ENCODE measurements around the gene FBLL1.
A peak's percentile ranks its signal among the peaks of the same experiment; 100 is the strongest.
"Not testable (repeated sequence)": the region's sequence is repeated elsewhere in the genome, so short reads cannot be mapped to it uniquely, and the experiment has no call there.

The FBLL1 gene

DNA sequence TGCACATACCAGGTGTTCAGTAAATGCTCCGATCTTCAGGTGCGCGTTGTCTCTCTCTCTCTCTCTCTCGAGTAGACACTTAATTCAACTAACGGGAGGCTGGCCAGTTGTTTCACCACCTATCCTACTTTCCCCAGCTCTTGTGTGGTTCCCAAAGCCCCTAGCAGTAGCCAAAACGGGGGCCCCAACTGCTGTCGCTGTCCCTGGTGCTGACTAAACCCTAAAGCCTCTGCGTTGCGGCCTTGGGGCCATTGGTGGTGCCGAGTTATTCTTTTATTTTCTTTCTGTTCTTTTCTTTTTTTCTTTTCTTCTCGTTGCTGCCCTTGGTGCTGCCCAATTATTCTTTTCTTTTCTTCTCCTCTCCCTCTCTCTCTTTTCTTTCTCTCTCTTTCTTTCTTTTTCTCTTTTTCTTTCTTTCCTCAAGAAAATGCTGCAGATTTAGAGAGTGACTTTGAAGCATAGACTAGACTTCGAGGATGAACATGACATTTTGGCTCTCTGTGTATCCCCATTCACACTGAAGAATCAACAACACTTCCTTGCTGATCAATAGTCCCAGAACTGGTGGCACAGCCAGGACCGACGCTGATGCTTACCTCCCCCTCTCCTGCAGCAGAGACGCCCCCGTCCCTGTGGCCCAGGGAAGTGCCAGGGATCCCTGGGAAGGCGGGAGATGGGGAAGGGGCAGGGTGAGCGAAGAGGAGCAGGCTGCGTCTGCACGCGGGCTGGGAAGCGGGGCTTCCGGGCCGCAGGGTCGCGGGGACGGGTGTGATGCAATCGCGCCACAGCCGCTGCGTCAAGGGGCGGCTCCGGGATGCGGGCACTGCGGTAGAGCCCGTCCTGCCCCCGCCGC lies at the start of gene FBLL1:
Gene FBLL1 (plus strand): TSS at position 785 of the 853 bp plus-strand sequence. CDS start 200 bp downstream, outside the sequence.
- peak; percentile 2 for DNase-seq

DNA sequence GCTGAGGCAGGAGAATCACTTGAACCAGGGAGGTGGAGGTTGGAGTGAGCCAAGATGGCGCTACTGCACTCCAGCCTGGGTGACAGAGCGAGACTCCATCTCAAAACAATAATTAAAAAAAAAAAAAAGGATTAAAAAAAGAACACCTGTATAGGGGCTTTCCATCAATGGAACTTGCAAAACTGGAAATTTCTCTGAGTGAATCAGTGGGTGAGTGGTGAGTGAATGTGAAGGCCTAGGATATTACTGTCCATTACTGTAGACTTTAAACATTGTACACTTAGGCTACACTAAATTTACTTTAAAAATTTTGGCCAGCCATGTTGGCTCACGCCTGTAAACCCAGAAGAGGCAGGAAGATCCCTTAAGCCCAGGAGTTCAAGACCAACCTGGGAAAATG lies 48.5 kb upstream of the FBLL1 start:
- DNase-seq, result no peak

DNA sequence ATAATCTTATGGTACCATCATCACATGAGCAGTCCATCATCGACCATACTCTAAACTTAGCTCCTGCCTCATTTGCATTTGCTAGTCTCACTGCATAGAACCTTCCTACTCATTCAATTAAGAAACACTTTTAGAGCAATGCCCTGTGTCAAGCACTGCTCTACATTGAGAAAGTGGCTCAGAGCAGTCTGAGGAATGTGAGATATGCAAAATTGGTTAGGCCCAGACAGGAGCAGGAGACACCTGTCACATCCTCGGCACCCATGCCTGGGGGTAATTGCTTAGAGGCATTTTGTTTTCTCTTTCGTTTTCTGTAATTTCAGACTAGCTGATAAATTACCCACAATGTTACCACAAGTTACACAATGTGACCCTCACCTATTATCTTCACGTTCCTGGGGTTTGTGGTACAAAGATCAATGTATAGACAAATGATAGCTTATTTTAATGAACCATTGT lies 47.7 kb upstream of the FBLL1 start:
- no peak for DNase-seq

DNA sequence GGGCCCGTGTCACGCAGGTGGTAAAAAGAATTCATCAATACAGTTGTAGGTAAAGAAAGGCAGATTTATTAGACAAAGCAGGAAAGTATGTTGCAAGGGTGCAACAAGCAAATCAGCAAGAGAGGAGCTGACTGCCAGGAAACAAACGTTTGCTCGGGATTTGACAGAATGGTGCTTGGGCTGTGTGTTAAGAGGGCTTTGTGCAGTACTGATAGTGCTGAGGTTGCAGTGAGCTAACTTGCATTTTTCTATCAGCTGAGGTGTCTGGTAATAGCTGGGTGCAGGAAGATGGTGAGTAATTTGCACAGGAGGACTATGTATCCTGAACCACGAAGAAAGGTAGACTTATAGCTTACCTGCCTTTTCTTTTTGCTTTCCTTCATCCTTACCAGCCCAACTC lies 46.7 kb upstream of the FBLL1 start:
- no peak for DNase-seq

DNA sequence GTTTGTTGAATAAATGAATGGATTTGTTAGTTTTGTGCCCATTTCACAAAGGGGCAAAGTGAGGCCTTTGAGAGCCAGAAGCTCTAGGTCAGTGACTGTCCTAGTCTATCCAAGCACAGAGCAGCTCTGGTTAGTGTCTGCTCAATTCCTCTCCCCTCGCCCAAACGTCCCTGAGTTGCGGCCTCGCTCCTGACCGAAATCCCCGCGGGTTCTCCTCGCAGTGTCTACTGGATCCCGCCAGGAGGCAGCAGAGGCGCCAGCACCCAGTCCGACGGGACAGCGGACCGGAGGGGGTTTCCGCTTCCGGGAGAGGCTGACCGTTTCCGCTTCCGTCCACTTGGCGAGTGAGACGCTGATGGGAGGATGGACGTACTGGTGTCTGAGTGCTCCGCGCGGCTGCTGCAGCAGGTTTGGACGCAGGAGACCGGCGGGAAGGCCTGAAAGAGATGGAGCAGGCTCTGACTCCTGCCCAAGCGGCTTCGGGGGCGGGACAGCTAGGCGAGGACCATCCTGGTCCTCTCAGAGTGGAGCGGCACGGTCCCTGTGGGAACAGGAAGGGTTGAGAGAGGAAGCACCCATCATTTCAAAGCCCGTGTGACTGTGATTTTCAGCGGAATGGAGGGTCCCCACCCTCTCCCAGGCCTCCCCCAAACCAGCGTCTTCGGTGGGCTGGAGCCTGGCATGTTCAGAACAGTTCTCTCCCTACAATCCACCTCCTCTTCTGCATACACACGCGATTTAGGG lies 42.8 kb upstream of the FBLL1 start, which contains the start of gene RARS1:
Gene RARS1 (plus strand): TSS at position 336 of the 744 bp plus-strand sequence. CDS start 28 bp downstream, at position 364.
- DNase-seq, result peak; percentile 86

DNA sequence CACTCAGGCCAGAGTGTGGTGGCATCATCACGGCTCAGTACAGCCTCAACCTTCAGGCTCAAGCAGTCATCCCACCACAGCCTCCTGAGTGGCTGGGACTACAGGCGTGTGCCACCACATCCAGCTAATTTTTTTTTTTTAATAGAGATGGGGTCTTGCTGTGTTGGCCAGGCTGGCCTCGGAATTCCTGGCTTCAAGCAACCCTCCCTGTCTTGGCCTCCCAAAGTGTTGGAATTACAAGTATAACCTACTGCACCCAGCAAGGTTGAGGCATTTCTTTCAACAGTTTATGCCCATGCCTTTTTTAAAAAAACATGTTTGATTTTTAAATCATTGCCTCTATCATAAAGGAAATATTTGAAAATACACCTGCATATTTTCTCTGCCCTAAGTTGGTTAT lies 40.0 kb upstream of the FBLL1 start:
- DNase-seq, result no peak

DNA sequence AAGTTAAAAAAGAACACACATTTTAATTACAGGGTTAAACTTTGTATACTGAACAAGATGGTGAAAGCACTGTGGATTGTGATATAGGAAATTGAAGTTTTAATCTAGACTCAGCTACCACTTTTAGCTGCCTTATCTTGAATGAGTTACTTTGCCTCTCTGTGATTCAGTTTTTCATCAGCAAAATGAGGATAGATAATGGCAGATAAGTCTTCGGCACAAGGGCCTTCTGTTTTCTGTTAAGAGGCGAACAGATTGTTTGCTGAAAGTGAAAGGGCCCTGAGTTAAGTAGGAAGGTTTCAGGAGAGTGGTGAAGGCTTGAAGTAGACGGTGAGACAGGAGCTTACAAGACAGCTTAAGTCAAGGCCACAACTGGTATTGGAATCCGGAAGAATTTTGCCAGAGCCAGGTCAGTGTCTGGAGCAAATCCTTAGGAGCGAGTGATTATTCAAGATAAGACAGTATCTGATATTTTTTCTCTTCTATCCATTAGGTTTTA lies 35.0 kb upstream of the FBLL1 start:
- no peak for DNase-seq

DNA sequence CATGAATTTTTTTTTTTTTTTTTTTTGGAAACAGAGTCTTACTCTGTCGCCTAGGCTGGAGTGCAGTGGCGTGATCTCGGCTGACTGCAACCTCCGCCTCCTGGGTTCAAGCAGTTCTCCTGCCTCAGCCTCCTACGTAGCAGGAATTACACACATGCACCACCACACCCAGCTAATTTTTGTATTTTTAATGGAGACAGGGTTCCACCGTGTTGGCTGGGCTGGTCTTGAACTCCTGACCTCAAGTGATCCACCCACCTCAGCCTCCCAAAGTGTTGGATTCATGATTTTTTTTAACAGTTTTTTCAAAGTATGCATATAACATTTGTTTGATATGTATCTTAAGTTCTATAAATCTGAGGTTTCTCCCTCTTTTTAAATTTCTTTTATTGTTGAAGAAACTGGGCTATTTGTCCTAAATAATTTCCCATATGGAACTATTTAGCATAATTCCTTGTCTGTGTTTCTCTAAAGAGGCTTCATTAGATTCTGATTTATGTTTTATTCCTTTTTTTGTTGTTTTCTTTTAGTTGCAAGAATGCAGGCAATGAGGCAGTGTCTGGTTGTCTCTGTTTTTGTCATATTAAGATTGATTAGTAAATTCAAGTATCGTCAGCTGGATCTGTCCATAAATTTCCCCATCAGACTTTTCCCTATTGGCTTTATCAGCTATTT lies 26.4 kb upstream of the FBLL1 start:
- no peak for DNase-seq

DNA sequence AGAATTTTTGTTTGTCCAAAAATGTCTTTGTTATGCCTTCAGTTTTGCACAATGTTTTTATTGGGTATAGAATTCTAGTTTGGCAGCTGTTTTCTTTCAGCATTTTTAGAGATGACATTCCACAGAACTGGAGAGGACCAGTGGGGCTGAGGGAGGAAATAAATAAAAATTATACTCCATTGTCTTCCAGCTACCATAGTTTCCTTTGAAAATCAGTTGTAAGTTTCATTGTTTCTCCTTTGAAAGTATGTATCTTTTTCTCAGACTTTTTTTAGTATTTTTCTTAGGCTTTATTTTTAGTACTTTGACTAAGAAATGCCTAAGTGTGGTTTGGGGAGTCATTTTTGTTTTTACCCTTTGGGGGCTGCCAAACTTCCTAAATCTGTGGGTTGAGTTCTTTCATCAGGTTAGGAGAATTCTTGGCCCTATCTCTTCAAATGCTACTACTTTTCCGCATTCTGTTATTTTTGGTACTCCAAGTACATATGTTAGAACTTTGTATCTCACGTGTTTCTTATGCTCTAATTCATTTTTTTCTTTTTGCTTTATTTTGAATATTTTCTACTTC lies 15.2 kb upstream of the FBLL1 start:
- no peak for DNase-seq

DNA sequence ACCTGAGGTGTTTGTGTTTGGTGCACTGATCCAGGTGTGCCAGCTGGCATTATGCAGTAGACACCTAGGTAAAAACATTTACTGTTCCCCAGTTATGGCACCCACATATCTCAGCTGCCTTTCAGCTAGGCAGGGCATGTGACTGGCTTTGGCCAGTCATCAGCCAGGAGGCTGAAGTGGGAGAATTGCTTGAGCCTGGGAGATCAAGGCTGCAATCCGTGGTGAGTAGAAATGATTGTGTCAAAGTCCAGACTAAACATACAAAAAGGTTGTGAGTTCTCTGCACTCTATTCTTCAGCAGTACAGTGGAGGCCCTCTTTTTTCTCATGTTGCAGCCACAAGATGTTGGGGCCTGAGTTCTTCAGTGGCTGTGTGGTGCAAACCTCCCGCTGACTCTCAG lies 3.2 kb upstream of the FBLL1 start:
- DNase-seq, result no peak

DNA sequence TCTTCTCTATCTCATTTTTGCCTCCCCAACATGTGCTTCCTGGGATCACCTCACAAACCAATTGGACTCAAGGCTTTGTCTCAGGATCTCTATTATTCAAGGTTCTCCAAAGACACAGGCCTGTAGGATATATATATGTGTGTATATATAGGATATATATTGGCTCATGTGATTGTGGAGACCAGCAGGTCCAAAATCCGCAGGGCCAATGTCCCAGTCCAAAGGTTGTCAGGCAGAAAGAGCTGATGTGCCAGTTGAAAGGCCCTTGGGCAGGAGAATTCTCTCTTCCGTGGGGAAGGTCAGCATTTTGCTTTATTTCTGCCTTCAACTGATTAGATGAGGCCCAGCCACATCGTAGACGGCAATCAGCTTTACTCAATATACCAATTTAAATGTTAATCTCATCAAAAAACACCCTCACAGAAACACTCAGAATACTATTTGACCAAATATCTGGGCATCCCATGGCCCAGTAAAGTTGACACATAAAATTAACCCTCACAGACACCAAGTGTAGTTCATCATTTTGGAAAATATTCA lies 1.3 kb upstream of the FBLL1 start:
- no peak for DNase-seq

DNA sequence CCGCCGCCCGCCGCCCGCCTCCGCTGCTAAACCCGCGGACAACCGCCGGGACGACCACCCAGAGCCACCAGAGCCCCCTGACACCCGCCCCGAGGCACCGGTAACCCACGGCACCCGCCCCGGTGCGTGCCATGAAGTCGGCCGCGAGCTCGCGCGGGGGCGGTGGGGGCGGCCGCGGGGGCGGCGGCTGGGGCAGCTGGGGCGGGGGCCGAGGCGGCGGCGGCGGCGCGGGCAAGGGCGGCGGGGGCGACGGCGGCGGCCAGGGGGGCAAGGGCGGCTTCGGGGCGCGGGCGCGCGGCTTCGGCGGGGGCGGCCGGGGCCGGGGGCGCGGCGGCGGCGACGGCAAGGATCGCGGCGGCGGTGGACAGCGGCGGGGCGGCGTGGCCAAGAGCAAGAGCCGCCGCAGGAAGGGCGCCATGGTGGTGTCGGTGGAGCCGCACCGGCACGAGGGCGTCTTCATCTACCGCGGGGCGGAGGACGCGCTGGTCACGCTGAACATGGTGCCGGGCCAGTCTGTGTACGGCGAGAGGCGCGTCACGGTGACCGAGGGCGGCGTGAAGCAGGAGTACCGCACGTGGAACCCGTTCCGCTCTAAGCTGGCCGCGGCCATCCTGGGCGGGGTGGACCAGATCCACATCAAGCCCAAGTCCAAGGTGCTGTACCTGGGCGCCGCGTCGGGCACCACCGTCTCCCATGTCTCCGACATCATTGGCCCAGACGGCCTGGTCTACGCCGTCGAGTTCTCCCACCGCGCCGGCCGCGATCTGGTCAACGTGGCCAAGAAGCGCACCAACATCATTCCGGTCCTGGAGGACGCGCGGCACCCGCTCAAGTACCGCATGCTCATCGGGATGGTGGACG lies 499 bp downstream of the FBLL1 start:
- DNase-seq, result no peak

DNA sequence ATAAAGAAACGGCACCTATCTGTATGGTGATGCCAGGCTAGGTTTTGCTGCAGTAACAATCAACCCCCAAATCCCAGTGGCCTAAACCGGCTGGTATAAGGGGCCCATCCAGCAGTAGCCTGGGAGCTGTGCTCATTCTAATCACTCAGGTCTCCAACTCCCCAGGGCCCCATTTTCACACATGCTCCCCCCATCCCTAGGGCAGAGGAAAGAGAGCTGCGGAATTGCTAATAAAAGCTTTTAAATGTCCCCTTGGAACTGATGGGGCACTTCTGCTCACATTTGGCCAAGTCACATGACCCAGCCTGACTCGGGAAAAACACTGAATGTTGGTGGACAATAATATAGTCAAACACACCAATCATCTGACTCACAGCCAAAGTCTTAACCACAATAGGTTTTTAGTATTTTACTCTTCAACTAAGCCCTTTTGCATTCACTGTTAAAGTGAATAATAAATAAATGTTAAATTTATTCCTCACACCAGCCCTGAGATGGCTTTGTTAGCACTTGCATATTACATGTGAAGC lies 1.6 kb downstream of the FBLL1 start:
- DNase-seq, result no peak

DNA sequence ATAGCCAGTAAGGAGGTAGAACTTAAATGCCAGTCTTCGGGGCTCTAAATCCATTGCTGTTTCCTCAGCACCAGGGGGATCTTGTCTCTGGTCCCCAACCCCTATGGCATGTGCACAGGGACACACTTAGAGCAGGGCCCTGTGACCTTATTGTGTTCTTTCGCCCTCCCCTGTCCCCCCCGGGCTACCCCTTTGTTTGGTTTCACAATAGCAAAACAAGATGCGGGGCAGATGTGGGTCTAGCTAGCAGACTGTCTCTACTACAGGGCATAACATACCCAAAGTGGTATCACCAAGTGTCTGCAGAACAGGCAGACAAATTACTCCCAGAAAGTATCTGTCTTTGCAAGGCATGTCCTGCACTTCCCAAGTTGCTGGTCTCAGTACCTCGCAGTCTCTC lies 2.1 kb downstream of the FBLL1 start:
- no peak for DNase-seq

DNA sequence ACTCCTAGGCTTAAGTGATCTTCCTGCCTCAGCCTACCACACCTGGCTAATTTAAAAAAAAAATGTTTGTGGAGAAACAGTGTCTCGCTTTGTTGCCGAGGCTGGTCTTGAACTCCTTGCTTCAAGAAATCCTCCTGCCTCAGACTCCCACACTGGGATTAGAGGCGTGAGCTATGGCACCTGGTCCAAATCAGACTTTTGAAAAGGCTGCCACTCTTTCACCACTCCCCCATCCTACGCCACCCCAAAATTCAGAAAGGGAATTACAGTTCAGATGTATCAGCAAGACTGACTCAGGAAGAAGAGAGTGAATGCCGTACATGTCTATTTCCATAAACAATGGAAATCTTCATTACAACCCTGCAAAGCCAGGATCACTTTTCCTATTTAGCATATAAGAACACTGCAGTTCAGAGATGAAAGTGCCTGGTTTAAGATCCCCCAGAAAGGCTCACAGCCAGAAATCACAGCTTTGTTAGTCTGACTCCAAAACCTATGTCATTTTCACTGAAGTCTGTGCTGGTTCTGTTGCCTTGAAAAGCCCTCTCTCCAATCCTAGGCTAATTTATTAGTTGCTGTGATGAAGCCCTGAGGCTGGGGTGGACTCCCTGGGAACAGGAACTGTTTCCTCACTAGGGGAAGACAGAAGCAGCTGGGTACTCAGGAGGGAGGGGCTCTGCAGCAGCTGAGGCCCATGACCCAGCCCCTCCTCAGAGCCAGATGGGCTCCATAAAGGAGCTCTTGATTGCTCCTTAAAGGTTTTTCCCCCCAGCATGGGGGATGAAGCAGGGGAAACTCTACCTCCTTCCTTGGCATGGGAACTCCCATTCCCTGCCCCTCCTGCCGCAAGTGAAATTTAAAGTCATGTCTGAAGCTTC lies 3.1 kb downstream of the FBLL1 start:
- no peak for DNase-seq

DNA sequence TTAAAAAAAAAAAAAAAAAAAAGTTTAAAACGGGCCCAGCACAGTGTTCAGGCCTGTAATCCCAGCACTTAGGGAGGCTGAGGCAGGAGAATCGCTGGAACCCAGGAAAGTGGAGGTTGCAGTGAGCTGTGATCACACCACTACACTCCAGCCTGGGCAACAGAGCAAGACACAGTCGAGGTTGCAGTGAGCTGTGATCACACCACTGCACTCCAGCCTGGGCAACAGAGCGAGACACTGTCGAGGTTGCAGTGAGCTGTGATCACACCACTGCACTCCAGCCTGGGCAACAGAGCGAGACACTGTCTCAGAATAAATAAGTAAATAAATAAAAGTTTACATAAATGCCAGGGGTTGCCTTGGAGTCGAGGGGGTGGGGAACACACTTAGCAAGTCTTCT lies 5.2 kb downstream of the FBLL1 start:
- DNase-seq, result not testable (repeated sequence)

DNA sequence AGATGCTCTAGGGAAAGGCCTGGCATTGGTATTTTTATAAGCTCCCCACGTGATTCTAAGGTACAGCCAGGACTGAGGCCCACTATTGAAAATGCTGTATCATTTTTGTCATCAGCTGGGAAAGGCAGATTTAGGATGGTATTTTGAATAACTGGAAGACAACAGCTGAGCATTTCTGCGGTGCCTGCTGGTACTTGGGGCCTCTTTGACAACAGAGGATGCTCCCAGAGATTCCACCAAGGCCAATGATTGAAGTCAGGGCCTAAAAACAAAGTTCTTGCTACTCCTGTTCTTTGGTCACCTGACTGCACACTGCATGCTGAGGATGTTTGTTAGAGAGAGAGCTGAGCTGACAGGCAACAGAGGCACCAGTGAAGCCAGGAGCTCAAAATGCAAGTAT lies 8.1 kb downstream of the FBLL1 start:
- DNase-seq, result no peak

DNA sequence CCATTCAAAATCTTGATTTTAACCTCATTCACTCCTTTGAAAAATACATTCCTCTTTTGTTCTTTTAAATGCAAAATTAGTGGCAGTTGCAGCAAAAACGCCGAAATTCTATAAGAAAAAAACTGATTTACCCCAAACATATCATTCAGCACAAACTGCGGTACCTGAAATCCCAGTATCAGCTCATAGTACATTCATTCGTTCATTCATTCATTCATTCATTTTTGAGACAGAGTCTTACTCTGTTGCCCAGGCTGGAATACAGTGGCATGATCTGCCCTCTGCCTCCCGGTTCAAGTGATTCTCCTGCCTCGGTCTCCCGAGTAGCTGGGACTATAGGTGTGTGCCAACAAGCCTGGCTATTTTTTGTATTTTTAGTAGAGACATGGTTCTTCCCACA lies 20.4 kb downstream of the FBLL1 start:
- no peak for DNase-seq

DNA sequence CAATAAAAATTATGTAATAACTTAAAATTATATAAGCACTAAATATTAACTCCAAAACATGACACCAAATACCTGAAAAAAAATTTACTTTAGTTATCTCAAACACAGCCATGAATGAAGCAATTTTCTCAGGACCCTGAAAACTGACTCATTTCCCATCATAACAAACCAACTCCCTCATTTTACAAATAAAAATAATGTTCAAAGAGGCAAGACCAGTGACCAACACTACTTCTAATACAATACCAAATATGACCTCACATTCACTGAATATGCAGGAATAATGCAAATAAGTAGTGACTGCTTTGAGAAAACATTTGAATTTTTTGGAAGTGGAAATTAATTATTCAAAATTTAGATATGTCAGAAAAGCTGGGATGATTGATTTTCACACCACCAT lies 21.6 kb downstream of the FBLL1 start:
- no peak for DNase-seq

DNA sequence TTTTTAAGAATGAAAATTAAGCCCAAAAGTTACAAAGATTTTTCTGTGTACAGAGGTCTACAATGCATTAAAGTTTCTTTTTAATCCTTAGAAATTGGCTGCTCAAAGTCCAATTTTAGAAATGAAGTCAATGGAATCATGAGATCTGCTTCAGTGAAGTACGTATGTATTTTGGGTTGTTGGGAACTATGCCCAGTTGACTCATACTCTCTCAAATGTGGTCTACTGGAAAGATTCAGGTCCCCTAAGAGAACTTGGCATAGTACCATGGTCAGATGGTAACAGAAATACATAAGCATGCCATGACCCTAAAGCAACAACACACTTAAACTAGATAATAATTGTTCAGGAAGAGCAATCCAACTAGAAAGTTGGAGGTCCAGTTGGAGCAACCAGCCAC lies 23.0 kb downstream of the FBLL1 start:
- DNase-seq, result no peak
